Choroid plexus epithelial cell (primary cell): ENCODE data around the gene GFRA4.

Experiments
- DNase-seq: peaks from one replicate; pipeline ENCODE4 v3.0.0-alpha.2; 2010; ENCODE audit warnings: low read depth
- H3K4me3 ChIP-seq: 2 replicates; pipeline ENCODE4 v1.5.1; 2011; ENCODE audit warnings: low read depth, mild to moderate bottlenecking, control low read depth, low read length, moderate library complexity
- TF ChIP-seq, protein P1 (sequence below): conservative IDR thresholded peaks from 2 replicates; pipeline ENCODE4 v1.5.1; 2011; ENCODE audit warnings: low read depth, mild to moderate bottlenecking, control low read depth, inconsistent platforms, low read length, moderate library complexity

Gene GFRA4

GRCh38 chr20:3686867-3687321 lies 23.7 kb upstream of the GFRA4 start:
- DNase-seq, result peak; percentile 91
- no peak overlapping the region for H3K4me3 ChIP-seq
- TF ChIP-seq, protein P1, sequence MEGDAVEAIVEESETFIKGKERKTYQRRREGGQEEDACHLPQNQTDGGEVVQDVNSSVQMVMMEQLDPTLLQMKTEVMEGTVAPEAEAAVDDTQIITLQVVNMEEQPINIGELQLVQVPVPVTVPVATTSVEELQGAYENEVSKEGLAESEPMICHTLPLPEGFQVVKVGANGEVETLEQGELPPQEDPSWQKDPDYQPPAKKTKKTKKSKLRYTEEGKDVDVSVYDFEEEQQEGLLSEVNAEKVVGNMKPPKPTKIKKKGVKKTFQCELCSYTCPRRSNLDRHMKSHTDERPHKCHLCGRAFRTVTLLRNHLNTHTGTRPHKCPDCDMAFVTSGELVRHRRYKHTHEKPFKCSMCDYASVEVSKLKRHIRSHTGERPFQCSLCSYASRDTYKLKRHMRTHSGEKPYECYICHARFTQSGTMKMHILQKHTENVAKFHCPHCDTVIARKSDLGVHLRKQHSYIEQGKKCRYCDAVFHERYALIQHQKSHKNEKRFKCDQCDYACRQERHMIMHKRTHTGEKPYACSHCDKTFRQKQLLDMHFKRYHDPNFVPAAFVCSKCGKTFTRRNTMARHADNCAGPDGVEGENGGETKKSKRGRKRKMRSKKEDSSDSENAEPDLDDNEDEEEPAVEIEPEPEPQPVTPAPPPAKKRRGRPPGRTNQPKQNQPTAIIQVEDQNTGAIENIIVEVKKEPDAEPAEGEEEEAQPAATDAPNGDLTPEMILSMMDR, result peak; percentile 37

DNA sequence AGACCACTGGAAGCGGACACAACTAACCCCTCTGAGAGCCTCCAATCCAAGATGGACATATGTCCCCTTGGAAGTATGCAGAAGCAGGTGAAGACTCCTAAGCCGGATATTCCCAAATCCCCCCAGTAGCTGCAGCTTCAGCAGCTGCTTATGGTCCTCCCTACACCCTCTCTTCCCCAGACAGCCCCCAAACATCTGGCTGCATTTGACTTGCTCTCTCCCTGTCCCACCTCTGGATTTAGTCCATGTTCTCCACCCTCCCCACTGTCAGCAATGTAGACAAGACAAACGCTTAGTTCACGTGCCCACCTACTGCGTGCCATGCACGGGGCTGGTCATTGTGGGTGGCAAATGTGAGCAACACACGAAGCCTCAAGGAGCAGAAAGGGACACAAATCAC lies 23.2 kb upstream of the GFRA4 start:
- TF ChIP-seq, protein P1, result no peak
- DNase-seq, result no peak
- no peak overlapping the region for H3K4me3 ChIP-seq

DNA sequence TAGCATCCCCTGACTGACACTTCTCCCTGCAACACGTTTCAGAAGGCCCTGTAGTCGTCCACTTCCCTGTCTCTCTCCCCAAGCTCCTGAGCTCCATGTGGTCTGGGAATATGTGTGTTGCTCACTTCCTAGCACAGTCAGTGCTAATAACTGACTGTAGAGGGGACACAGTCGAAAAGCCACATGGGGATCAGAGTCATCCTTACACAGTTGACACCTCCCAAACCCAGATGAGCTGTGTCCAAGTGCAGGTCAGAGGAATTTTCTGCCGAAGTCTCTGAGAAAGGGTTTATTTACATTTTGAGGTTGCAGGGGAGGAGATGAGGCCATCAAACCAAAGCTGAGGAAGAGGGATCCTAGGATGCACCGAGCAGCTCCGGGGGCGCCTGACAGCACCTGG lies 22.1 kb upstream of the GFRA4 start:
- H3K4me3 ChIP-seq, result no peak overlapping the region
- TF ChIP-seq, protein P1, result no peak
- DNase-seq, result no peak

- peak within 1 kb of the TSS; percentile 65 for H3K4me3 ChIP-seq
- TF ChIP-seq, protein P1, result no peak
- peak; percentile 22 for DNase-seq
These were observed 19.0 kb upstream of the GFRA4 start, which contains the start of gene ADAM33 for GRCh38 chr20:3681931-3682781. TSS of gene ADAM33 (minus strand) at chr20:3682010. CDS start at chr20:3682004, 6 bp downstream.

DNA sequence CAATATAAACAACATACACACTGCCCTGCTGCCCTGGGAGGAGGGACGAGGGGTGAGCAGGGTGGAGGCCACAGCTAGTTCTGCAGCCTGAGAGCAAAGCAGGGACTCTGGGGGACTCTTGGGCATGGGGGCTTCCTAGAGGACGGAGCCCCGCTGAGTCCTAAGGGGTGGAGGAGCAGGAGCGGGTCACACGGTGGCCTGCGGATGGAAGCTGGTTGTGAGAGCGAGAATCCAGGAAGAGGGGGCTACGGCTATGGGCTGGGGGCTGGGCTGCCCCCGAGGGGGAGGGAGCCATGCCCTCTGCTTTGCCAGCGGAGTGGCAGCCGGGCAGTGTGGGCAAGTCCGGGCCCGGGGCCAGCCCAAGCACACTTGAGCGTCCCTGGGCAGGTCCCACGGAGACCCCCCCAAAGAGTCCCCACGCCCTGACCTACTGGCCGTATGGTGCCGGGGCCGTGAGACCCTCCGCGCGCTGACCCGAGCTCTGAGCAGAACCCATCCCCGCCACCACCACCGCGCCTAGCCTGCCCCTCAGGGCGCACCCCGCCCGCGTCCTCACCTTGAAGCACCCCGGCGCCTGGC lies 18.2 kb upstream of the GFRA4 start:
- H3K4me3 ChIP-seq, result peak overlapping the region; percentile 65
- no peak for DNase-seq
- TF ChIP-seq, protein P1, result no peak

GRCh38 chr20:3680701-3681351 lies 17.6 kb upstream of the GFRA4 start:
- peak overlapping the region; percentile 65 for H3K4me3 ChIP-seq
- peak; percentile 21 for DNase-seq
- TF ChIP-seq, protein P1, result no peak
